ENCODE measurements around the gene ZNF79.

The ZNF79 gene

DNA sequence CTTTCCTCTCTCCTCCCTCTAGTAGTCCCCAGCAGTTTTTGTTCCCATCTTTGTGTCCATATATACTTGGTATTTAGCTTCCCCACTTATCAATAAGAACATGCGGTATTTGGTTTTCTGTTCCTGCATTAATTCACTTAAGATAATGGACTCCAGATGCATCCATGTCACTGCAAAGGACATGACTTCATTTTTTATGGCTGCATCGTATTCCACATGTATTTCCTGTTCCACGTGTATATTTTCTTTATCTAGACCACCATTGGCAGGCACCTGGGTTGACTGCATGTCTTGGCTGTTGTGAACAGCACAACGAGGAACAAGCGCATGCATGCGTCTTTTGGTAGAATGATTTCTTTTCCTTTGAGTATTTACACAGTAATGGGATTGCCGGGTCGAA lies 6.2 kb downstream of the ZNF79 start:
- no peak for DNase-seq

DNA sequence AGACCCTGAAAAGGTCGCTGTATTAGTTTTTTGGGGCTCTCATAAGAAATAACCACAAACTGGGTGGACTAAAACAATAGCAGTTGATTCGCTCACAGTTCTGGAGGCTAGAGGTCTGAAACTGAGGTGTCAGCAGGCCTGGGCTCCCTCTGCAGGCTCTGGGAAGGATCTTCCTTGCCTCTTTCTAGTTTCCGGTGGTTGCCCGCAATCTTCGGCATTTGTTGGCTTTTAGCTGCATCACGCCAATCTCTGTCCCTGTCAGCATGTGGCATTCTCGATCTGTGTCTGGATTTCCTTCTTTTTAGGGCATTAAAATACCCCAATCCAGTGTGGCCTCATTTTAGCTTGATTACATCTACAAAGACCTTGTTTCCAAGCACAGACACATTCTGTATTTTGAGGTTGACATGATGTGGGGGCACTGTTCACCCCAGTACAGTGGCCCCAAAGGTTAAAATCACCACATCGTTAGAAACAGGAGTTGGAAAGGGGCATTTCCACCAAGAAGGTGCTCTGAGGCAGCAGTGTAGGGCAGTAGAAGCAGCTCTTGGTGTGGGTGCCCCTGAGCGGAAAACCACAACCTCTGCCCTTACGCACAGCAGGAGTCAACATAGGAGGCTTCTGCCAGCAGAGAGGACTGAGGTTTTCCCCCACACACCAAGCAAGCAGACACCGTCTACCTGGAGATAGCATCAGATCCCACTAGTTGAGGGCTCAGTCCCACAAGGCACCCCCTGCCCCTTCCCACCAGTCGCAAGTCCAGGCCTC lies 13.5 kb downstream of the ZNF79 start:
- DNase-seq, result peak; percentile 24

DNA sequence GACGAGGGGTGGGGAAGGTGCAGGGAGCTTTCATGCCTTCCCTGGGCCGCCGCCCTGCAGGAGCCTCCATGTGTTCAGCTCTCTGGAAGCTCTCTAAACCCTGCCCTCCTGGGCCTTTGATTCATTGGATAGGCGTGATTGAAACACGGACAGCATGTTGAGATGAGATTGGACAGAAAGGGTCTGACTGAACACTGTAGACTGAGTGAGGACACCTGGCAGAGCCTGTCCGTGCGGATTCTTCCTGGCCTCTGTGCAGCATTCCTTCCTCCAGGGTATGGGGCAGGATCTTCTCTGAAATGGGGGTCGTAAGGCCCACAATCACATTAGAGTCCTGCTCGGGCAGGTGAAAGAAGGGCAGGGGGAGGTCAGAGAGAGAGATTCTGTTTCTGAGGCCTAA lies 14.2 kb downstream of the ZNF79 start:
- DNase-seq, result no peak

DNA sequence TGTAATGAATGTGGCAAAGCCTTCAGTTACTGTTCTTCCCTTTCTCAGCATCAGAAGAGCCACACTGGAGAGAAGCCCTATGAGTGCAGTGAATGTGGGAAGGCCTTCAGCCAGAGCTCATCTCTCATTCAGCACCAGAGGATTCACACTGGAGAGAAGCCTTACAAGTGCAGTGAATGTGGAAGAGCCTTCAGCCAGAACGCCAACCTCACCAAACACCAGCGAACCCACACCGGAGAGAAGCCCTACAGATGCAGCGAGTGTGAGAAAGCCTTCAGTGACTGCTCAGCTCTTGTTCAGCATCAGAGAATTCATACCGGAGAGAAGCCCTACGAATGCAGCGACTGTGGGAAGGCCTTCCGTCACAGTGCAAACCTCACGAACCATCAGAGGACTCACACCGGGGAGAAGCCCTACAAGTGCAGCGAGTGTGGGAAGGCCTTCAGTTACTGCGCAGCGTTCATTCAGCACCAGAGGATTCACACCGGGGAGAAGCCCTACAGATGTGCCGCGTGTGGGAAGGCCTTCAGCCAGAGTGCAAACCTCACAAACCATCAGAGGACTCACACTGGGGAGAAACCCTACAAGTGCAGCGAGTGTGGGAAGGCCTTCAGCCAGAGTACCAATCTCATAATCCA lies 20.2 kb downstream of the ZNF79 start:
- no peak for DNase-seq

DNA sequence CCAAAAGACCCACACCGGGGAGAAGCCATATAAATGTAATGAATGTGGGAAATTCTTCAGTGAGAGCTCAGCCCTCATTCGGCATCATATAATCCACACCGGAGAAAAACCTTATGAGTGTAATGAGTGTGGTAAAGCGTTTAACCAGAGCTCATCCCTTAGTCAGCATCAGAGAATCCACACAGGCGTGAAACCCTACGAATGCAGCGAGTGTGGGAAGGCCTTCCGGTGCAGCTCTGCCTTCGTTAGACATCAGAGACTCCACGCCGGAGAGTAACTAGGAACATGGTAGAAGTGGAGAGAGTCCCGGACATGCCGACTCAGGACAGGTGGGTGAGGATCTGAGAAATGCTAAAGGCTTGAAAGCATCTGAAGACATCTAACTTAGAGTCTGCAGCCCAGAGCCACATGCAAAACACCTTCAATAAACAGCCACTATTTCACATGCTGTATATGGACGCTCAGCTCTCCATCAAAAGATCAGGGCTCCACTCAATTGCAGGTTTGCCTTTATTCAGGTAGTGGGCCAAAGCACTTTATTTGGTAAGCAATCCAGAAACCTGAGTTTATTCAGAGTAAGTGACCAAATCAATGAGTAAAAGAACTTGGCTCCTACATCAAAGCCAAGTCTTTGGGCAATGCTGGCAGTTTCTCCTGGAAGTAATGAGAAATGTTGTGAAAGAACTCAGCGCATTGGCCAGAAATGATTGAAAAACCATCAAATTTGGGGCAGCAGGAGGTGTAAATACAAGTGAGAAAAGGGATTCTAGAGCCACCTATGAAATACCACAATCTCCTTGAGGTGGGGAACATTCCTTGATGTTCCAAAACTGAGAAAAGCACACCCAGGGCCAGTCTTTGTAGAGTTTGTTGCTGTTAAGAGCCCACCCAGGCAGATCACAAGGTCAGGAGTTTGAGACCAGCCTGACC lies 21.0 kb downstream of the ZNF79 start:
- no peak for DNase-seq

DNA sequence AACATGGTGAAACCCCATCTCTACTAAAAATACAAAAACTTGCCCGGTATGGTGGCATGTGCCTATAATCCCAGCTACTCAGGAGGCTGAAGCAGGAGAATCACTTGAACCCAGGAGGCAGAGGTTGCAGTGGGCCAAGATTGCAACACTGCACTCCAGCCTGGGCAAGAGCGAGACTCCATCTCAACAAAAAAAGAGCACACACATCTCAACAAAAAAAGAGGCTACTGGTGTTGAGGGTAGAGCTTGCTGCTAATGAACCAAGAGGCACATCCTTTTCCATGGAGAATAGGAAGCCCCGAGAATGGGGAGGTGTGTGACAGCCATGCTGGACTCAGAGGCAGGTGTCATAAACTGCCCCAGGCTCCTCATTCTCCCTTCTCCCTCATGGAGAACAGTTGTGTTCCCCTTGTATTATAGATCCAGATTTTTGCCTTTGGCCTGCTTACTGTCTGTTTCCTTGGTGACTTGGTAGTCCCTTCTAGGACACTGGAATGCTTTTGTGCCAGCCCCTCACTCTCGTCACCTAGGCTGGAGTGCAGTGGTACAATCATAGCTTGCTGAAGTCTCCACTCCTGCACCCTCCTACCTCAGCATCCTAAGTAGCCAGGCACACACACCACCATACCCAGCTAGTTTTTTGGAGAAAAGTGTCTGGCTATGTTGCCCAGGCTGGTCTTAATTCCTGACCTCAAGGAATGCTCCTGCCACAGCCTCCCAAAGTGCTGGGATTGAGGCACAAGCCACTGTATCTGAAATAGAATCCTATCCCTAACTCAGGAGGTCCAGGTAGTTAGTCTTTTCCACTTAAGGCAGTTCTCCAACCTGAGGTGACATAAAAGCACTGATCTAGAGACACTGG lies 21.9 kb downstream of the ZNF79 start:
- no peak for DNase-seq

DNA sequence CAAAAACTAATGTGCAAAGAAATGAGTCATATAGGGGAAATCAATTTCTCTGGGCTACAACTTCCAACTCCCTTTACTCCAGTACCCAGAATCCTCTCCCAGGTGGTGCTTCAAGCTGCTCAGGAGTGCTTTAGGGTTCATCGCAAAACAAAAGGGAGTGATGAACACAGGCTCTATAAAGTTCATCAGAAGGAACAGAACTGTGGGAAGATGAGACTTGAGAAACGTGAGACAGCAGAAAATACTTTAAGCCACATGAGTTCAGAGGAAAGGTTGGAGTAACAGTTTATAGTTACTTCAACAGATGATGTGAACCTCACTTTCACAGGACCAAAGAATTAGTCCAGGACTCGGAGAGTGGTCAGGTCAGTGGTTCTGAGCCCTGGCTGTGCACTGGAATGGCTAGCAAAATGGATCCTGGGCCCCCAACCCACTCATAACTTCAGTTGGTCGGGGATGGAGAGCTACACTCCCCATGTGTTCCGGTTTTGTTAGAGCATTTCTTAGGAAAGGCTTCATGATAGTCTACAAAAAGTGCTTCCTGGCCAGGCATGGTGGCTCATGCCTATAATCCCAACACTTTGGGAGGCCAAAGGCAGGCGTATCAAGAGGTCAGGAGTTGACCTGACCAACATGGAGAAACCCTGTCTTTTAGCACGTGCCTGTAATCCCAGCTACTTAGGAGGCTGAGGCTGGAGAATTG lies 22.7 kb downstream of the ZNF79 start:
- no peak for DNase-seq

DNA sequence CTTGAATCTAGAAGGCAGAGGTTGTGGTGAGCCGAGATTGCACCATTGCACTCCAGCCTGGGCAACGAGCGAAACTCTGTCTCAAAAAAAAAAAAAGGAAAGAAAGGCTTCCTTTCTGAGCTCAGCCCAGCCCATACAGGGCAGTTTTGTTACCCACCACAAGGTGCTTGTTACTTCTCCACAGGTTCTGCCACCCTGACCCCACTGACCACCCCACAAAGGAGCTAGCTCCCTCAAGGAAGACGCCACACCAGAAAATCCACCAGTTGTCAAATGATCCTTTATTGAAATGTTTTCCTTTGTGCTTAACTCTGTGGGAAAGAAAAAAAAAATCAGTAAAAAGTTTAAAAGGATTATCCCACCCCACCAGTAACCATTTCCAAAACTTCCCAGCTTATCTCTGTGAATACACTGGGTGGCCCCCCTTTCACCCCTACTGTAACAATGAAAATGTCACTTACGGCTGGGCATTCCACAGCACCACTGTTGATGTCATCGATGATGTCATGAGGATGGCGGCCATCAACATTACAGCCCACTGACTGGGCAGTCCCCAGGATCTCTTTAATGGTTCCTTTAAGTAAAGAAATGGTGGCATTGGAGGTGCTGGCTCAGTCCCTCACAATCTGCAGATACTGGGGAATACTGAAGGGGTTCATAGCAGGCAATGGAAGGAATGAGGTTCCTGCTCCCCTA lies 23.4 kb downstream of the ZNF79 start:
- DNase-seq, result no peak

DNA sequence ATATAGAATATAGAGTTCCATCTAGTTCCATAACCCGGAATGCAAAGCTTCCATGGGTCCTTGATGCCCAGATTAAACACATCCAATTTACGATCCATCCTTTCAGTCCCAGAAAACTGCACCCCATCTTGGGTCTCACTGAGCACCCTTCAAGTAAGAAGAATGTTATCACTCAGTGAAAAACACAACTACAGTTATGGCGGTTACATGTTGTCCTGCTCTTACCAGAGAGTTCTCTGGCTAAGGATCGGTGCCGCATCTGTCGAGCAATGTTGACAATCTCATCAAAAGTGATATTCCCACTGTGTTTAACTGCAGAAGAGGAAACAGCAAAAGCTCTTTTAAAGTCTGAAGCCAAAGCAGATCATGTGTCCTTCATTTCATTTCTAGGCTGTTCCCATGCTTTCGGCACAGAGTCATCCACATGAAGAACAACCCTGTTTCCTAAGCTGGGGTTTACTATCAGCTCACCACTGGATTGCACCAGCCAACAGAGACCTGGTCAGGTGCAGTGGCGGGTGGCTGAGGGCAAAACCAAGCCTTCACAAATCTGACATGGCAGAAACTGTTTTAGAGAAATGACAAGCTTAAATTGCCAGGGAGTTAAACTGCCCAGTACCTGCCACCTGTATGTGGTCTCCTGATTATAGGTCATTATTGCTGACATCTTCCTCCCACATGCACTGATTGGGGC lies 24.1 kb downstream of the ZNF79 start:
- DNase-seq, result no peak

DNA sequence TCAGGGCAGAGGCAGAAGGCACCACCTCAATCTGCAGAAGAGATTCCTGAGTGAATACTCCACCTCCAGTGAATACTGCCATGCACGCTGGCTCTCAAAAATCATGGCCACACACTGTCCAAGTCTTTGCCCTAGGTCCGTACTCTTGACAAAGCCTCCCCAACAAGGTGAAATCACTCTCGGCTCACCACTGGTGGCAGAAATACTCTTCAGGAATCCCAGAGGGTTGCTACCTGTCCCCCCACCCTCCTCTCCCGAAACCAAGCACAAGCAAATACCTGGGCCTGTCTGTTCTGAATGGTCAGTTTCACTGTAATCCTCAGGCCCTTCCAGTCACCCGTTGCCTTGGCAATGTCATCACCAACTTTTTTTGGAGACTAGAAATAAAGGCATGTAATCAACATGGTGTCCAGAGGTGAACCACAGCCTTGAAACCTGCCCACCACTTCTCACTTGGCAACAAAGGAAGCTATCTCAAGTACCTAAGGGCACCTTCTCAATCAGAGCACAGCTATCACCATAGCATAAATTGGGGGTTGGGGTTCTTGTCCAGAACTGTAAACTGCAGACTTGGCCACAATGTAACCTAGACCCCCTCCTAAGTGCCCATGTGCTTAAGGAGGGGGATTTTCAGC lies 25.3 kb downstream of the ZNF79 start:
- no peak for DNase-seq

DNA sequence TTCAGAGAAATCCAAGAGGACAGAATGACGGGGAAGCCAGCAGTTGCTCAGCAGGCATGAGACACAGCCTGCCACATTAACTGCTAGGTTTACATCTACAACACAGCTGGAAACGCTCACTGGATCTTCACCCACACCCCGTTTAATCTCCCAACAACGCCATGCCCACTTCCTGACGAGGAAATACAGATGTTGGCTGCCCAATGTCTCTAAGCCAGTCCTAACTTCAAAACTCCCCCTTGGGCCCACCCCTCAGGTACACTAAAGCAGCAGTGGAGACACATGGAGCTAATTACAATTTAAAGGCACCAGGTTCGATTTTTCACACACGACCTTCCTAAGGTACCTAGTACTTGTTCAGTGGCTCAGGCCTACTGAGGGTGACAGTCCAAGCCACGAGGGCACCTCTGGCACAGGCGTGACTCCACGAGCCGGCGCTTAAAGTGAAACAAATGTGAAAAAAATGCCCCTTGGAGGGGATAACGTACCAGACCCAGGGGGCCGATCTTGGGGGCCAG lies 26.1 kb downstream of the ZNF79 start:
- DNase-seq, result no peak

DNA sequence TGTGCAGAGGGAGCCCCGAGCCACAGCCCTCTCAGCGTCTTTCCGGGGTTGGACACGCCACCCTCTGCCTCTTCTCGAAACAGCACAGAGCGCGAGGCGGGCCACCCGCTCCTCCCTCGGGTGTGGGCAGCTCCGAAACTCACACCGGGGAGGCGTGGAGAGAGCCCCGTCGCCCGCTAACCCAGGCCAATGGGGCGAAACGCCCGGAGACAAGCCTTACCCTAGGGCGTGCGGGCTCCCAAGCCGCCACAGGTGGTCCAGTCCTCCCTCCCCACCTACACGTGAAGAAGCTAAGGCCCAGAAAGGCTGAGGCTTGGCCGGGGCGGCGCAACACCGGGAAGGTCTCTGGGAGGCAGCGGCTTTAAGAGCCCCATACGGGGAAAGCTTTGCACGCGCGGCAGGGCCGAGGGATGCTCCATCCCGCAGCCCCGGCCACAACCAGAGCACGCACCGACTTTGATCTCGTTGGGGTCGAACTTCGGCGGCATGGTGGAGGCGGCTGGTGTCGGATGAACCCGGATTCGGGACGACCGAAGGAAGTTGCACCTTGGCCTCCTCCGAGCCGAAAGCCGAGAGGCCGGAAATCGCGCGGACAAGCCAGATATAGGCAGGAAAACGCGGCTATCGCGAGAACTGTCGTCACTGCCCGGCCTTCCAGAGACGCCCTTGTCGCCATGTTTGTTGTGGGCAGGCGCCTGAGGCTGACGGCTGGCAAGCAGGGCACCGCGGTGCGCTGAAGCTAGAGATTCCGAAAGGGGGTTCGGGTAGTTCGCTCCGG lies 26.8 kb downstream of the ZNF79 start, which contains the start of the genes LRSAM1 and RPL12:
Gene LRSAM1 (plus strand): TSS at position 681 of the 778 bp plus-strand sequence. CDS start 3,018 bp downstream, outside the sequence.
Gene RPL12 (minus strand): TSS at position 577 of the 778 bp plus-strand sequence. CDS start 89 bp downstream, at position 488.
- DNase-seq, result peak; percentile 99

DNA sequence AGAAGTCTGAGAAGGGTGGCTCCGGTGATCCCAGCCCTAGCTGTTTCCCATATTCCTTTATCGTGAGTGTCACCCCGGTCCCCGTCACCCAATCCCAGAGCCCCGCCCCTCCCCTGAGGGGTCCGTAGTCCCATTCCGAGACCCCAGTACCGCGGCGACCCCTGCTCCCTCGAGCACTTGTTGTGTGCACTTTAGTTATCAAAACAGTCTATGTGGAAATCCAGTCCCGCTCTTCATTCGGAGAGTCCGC lies 27.4 kb downstream of the ZNF79 start:
- DNase-seq, result no peak

DNA sequence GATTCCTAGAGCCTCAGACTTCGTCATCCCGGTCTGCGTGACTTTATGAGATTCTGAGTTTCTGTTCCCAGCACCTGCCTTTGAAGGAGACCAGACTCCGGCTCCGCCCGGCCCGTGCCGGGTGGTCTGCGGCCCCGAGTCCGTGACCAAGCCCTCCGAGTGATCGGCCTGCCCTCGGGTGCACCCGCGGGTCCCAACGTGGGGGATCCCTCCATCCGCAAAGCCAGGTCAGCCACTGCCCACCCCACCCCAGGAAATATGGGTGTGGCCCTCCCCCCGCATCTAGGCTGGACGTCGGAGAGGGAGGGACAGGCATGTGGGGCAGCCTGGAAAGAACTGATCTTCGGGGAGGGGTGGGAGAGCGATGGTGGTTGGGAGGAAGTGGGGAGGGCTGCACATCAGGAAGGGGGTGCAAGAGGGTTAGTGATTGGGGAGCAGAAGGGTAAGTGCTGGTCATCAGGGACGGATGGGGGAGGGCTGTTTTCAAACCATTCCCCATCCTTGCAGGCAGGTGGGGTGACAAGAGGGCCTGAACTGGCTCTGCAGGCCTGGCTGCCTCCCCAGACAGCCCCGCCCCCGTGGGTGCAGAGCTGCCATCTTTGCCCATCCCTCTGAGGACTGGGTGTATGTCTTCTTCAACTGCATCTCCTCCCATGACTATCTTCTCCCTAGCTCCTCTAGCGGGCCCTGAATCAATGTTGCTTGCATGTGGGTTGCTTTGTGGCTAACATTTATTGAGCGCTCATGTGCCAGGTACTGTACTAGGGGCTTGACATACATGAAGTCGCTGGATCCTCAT lies 27.9 kb downstream of the ZNF79 start:
- DNase-seq, result peak; percentile 47

DNA sequence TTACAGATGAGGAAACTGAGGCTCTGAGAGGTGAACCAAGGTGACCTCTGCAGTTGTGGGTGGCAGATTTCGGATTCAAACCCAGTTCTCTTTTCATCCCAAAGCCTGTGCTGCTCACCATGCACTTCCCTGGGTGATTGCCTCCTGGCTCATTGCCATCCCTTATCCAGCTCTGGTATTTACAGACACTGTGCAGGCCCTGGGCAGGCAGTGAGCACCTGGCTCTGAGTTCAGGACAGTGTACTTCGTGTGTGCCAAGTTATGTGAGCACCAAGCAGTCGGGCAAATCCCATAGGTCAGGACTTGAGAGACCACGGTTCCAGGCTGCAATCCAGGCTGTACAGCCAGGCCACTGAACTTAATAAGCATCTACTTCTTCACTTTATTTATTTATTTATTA lies 28.5 kb downstream of the ZNF79 start:
- DNase-seq, result no peak

DNA sequence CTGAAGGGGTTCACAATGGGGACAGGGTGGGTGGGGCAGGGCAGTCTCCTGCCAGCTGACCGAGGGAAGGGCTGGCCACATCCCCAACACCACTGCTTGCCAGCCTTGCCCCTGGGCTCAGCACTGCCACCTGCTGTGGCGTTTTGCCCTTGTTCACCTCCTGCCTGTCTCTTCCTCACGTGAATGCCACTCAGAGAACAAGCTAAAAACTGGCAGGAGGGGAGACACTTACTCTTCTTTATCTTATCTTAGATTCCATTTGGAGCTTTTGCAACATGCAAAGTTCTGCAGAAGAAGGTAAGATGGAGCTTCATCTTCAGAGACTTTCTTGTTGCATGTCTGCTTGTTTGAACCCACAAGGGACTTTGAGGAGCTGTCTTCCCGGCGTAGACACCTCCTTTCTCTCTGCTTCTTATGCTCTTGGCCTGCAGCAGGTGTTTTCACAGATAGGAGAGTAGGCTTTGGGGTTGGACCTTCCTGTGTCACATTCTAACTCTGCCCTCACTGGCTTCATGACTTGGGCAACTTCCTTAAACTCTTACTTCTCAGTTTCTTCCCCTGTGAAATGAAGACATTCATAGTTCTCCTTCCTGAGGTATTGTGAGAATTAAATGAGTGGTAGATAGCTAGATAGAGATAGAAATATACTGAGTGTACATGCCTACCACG lies 31.3 kb downstream of the ZNF79 start:
- DNase-seq, result peak; percentile 18

DNA sequence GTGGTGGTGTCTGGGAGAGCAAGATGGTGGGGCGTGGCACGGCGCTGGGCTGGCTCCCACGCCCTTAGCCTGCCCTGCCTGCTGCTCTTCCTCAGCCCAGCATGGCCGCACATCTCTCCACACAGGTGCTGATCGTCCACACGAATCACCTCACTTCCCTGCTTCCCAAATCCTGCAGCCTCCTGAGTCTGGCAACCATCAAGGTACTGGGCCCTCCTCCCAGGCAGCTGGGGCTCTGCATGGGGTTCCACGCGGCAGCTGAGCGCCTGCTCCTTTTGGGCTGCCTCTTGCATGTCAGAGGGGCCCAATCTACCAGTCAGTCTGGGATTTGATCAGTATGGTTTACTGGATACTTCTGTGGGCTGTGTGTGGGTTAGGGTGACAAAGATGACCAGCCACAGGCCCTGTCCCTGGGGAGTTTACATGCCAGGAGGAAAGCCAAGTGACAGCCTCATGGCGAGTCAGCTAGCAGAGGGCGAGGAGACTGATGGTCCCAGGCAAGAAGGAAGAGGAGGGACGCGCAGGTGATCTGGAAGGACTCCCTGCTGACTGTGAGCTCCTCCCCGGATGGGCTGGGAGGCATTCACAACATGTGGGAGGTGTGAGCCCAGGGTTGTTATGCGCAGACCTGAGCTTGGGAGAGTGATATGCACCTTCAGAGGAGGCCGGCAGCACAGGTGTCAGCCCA lies 33.2 kb downstream of the ZNF79 start:
- DNase-seq, result no peak

Measured in activated CD4-positive, alpha-beta T cell treated with anti-CD3 and anti-CD28 coated beads, Interleukin-2, amount 50 U/mL, for 1 hour (primary cell).